K562 (cell line): ENCODE results near the gene CTPS2. TPM values are rescaled to one million over a fixed set of nuclear protein-coding genes. Genes with fewer than 3 reads are reported as not detected.
A peak's percentile ranks its signal among the peaks of the same experiment; 100 is the strongest.

Source experiments
- ATAC-seq: fragments of 200-7000 bp; cut with Tn5 transposase; 3 replicates; pipeline ENCODE4 v1.9.1; 2020; ENCODE audit warnings: moderate library complexity
- BruUV-seq: library from RNA; stranded (reverse); fragments of 400-500 nt; replicated peaks from 2 replicates; lab custom pipeline; 2021; lab: Mats Ljungman, UMichigan
- CTCF ChIA-PET: fragments of 300-600 bp; formaldehyde crosslinking; extraction: SDS; loops from one replicate; lab custom pipeline; 2021; ENCODE audit warnings: low intra/inter-chr PET ratio; lab: Yijun Ruan, JAX
- POLR2A ChIA-PET: fragments of 300-600, 350-650 bp; sonication (Branson Sonifier 250); formaldehyde crosslinking; extraction: SDS; loops from one replicate; lab custom pipeline; 2021; ENCODE audit warnings: antibody characterized with exemption, inconsistent platforms; lab: Yijun Ruan, JAX
- DNase-seq, 4 experiments: peaks; one replicate each; pipeline versions ENCODE4 v3.0.0 to v3.0.0-alpha.2; 2011 to 2018; ENCODE audit warnings: low spot score in 3 of 4, mixed read lengths in 3 of 4; ENCODE audit errors: extremely low read depth in 1 of 4
- FAIRE-seq: peaks from 2 replicates; lab custom pipeline; 2011; peaks lifted over from hg19 to GRCh38; lab: Jason Lieb, UNC
- H2AFZ ChIP-seq: 2 replicates; pipeline ENCODE4 v1.6.0; 2011; ENCODE audit warnings: low read depth, low read length, control low read depth, inconsistent platforms
- H3K27ac ChIP-seq: fragments of 200-600 bp; 3 replicates; pipeline ENCODE4 v1.8.0; 2011; ENCODE audit warnings: low read depth, mild to moderate bottlenecking, control low read depth, inconsistent platforms, low read length, moderate library complexity, mixed read lengths; ENCODE audit errors: extremely low read depth
- H3K27me3 ChIP-seq, 2 experiments: fragments of 300-600 bp in 1 of 2; 2 replicates in 1 of 2; 3 replicates in 1 of 2; pipeline versions ENCODE4 v1.6.0 to v1.8.0; 2011; ENCODE audit warnings: inconsistent platforms in 2 of 2, low read length in 2 of 2, mild to moderate bottlenecking in 1 of 2, mixed read lengths in 1 of 2, moderate library complexity in 1 of 2; ENCODE audit not compliant: control insufficient read depth in 2 of 2, insufficient read depth in 2 of 2
- H3K36me3 ChIP-seq: fragments of 300-600 bp; 3 replicates; pipeline ENCODE4 v1.8.0; 2011; ENCODE audit warnings: mild to moderate bottlenecking, low read length, inconsistent platforms; ENCODE audit not compliant: control insufficient read depth, insufficient read depth
- H3K4me1 ChIP-seq, 2 experiments: fragments of 200-600 bp in 1 of 2; replicated peaks in 1 of 2; 2 replicates in 1 of 2; 3 replicates in 1 of 2; pipeline versions ENCODE4 v1.5.1 to v1.8.0; 2011; ENCODE audit warnings: inconsistent platforms in 2 of 2, low read length in 2 of 2, mild to moderate bottlenecking in 1 of 2, mixed read lengths in 1 of 2, moderate library complexity in 1 of 2; ENCODE audit not compliant: control insufficient read depth in 2 of 2, insufficient read depth in 2 of 2
- H3K4me2 ChIP-seq: 2 replicates; pipeline ENCODE4 v1.6.1; 2011; ENCODE audit warnings: low read length, control low read depth, inconsistent platforms, mixed read lengths; ENCODE audit not compliant: insufficient read depth
- H3K4me3 ChIP-seq: fragments of 200-600 bp; sonication (generic), shearing (Covaris generic); 2 replicates; pipeline ENCODE4 v1.5.1; 2016; ENCODE audit warnings: control low read depth, inconsistent platforms
- H3K79me2 ChIP-seq: fragments of 200-600 bp; 3 replicates; pipeline ENCODE4 v1.8.0; 2011; ENCODE audit warnings: low read length, inconsistent platforms; ENCODE audit not compliant: control insufficient read depth, insufficient read depth
- H3K9ac ChIP-seq, 2 experiments: 2 replicates each; pipeline versions ENCODE4 v1.6.0 to v1.6.1; 2011; ENCODE audit warnings: low read depth in 2 of 2, low read length in 2 of 2, control low read depth in 1 of 2, inconsistent platforms in 1 of 2, mild to moderate bottlenecking in 1 of 2, mixed read lengths in 1 of 2; ENCODE audit not compliant: insufficient read depth in 1 of 2
- H3K9me1 ChIP-seq: one replicate; pipeline ENCODE4 v1.6.0; 2011; ENCODE audit warnings: inconsistent platforms, mild to moderate bottlenecking, low read length, moderate library complexity; ENCODE audit not compliant: control insufficient read depth, insufficient read depth
- H3K9me3 ChIP-seq: replicated peaks from 2 replicates; pipeline ENCODE4 v1.5.1; 2011; ENCODE audit warnings: low read depth, low read length, inconsistent platforms; ENCODE audit not compliant: control insufficient read depth, insufficient read depth
- H4K20me1 ChIP-seq: replicated peaks from 2 replicates; pipeline ENCODE4 v1.6.1; 2011; ENCODE audit warnings: low read length, inconsistent platforms, mixed read lengths; ENCODE audit not compliant: control insufficient read depth, insufficient read depth
- CREB5 ChIP-seq: fragments of 250-450 bp; sonication (Bioruptor Pico); IDR thresholded peaks from 2 replicates; pipeline ENCODE4 v1.5.0; 2020; ENCODE audit warnings: mild to moderate bottlenecking
- DPF2 ChIP-seq: fragments of 450-650 bp; IDR thresholded peaks from 2 replicates; pipeline ENCODE4 v1.6.1; 2016
- NR4A1 ChIP-seq, 2 experiments: fragments of 250-450 bp in 1 of 2; fragments of 450-650 bp in 1 of 2; sonication (Bioruptor Pico) in 1 of 2; IDR thresholded peaks; 2 replicates each; pipeline versions ENCODE4 v1.4.0 to v1.6.1; 2016 to 2020; ENCODE audit warnings: mild to moderate bottlenecking in 2 of 2, missing compliant biosample characterization in 1 of 2, missing genetic modification characterization in 1 of 2, moderate library complexity in 1 of 2
- REST ChIP-seq, 2 experiments: fragments of 450-650 bp; formaldehyde crosslinking in 1 of 2; IDR thresholded peaks; 2 replicates each; pipeline versions ENCODE4 v1.4.0 to v1.6.1; 2014 to 2020; ENCODE audit warnings: mild to moderate bottlenecking in 2 of 2, borderline replicate concordance in 1 of 2, low read depth in 1 of 2
- SNRNP70 ChIP-seq: fragments of 200-400 bp; formaldehyde crosslinking; optimal IDR thresholded peaks from 2 replicates; pipeline ENCODE3; 2017; ENCODE audit warnings: low read depth, low read length
- TAL1 ChIP-seq: fragments of 450-650 bp; IDR thresholded peaks from 2 replicates; pipeline ENCODE4 v1.6.1; 2016; ENCODE audit warnings: mild to moderate bottlenecking
- TEAD4 ChIP-seq, 2 experiments: sonication (generic) in 1 of 2; formaldehyde crosslinking in 1 of 2; IDR thresholded peaks; 2 replicates each; pipeline versions ENCODE4 v1.6.1 to v1.8.0; 2012 to 2022; ENCODE audit warnings: borderline replicate concordance in 1 of 2, inconsistent platforms in 1 of 2, low read length in 1 of 2, mild to moderate bottlenecking in 1 of 2, missing genetic modification reagents in 1 of 2
- ZNF695 ChIP-seq: fragments of 450-650 bp; formaldehyde crosslinking; IDR thresholded peaks from 2 replicates; pipeline ENCODE4 v1.4.0; 2020; ENCODE audit warnings: mild to moderate bottlenecking, moderate library complexity
- WGBS: fragments of 100-300 bp; shearing (Covaris generic); methylation state at CpG from one replicate; pipeline ENCODE4 v1.1.6; 2016; ENCODE audit warnings: low coverage, mixed read lengths; ENCODE audit not compliant: insufficient coverage; ENCODE audit errors: missing lambda C conversion rate; 5-methylcytosine and 5-hydroxymethylcytosine counted together
- in situ Hi-C: fragments of 300-500 bp; cut with MboI; formaldehyde crosslinking; loops from 4 replicates; pipeline ENCODE4 v1.15.0; 2018; ENCODE audit warnings: inconsistent platforms, mixed read lengths
- intact Hi-C: fragments of 100-400 bp; cut with micrococcal nuclease; formaldehyde crosslinking; loops from 2 replicates; pipeline ENCODE4 v1.14.2; 2022
- polyA plus RNA-seq, 8 experiments: library from polyadenylated mRNA; depleted of rRNA in 4 of 8; stranded (reverse) in 5 of 8; unstranded in 3 of 8; fragments of >200 nt; fragmentation: Nextera tagmentation in 2 of 8; fragmentation: Illumina TruSeq in 1 of 8; extraction: Ambion mirVana in 2 of 8; extraction: Trizol in 1 of 8; gene quantifications; 2 replicates each; pipeline versions ENCODE4 v1.2.1 to v1.2.3, GENCODE V29; 2011 to 2014; ENCODE audit warnings: inconsistent platforms in 1 of 8, missing spikeins in 1 of 8
- total RNA-seq, 7 experiments: library from RNA; depleted of rRNA in 6 of 7; stranded (reverse); fragments of >200 nt in 6 of 7; fragmentation: Illumina TruSeq in 2 of 7; extraction: Trizol in 2 of 7; gene quantifications; 2 replicates each; pipeline versions ENCODE4 v1.2.1 to v1.2.3, GENCODE V29; 2011 to 2021; ENCODE audit warnings: low replicate concordance in 1 of 7

Gene CTPS2
- total and polyA plus RNA-seq, 9 of the 15 experiments (the other 6 are each of a cell fraction or from before 2014, with no cell fraction given), result 5.4 to 19.5 (median 14.1) TPM

GRCh38 chrX:16628946-16629595 lies 83.4 kb downstream of the CTPS2 start:
- H3K4me2 ChIP-seq, result peak overlapping the region; percentile 48
- H3K27ac ChIP-seq, result peak overlapping the region; percentile 69
- peak overlapping the region; percentile 78 for H2AFZ ChIP-seq
- intact Hi-C loops, result loop anchor here (2.0 kb wide), 1 partner anchor 42 kb away; no protein-coding TSS in a partner anchor
- no peaks in the 10 kb centered on the region for H4K20me1 ChIP-seq
- ChIA-PET CTCF (no interaction called here), POLR2A (no interaction called here)
- peaks cover 10 to 21% of the 10 kb centered on the region in 2 experiments; a peak in 4 of 5 replicates for H3K4me1 ChIP-seq
- H3K27me3 ChIP-seq, result no peaks in the 10 kb centered on the region
- 32% methylated on average over 14 of the region's 17 CpGs for WGBS
- peak; percentile 88 for FAIRE-seq
- peak overlapping the region; percentile 23 to 82; a peak in 3 of 4 replicates for H3K9ac ChIP-seq
- DNase-seq, result peak; percentile 49 to 84 (median 56)
- H3K9me1 ChIP-seq, result no peaks in the 10 kb centered on the region
- H3K79me2 ChIP-seq, result no peaks in the 10 kb centered on the region
- H3K36me3 ChIP-seq, result no peaks in the 10 kb centered on the region
- no peaks in the 10 kb centered on the region for H3K9me3 ChIP-seq
- no TSS peak for BruUV-seq
- in situ Hi-C loops, result no loop called here
- H3K4me3 ChIP-seq, result no peak overlapping the region
- ATAC-seq, result peak; percentile 89
- TF ChIP-seq TAL1 (peak; percentile 18; the same call in 1 of the 2 replicates), DPF2 (peak; percentile 9; the same call in 1 of the 2 replicates), SNRNP70 (no peak), TEAD4 (IDR thresholded peaks at IDR 0.05; ENCODE audit: low read length) (0 out of 2 replicates have a peak, but pooled peaks have one; percentile 16), TEAD4 (CRISPR knock-in tag; IDR thresholded peaks at IDR 0.05; ENCODE audit: borderline replicate concordance) (no peak), REST (IDR thresholded peaks at IDR 0.05; ENCODE audit: borderline replicate concordance) (peak; percentile 16; the same call in 1 of the 2 replicates), REST (CRISPR knock-in tag; IDR thresholded peaks at IDR 0.05; ENCODE audit: low read depth) (no peak), ZNF695 (CRISPR knock-in tag) (no peak), NR4A1 (CRISPR knock-in tag; IDR thresholded peaks at IDR 0.05) (no peak), NR4A1 (tag; IDR thresholded peaks at IDR 0.05) (peak; percentile 47; the same call in 1 of the 2 replicates), CREB5 (CRISPR knock-in tag) (no peak)
